Calu3 (cell line): ENCODE results near the gene UBXN1. TPM values are rescaled to one million over a fixed set of nuclear protein-coding genes. Genes with fewer than 3 reads are reported as not detected.

Source experiments
- BruUV-seq: library from RNA; stranded (reverse); fragments of 400-500 nt; replicated peaks from 2 replicates; lab custom pipeline; 2021; lab: Mats Ljungman, UMichigan
- CTCF ChIA-PET: fragments of 300-600 bp; sonication (Branson Sonifier 250); formaldehyde crosslinking; loops from one replicate; lab custom pipeline; 2022; ENCODE audit warnings: antibody characterized with exemption; lab: Charles Lee
- DNase-seq: peaks from one replicate; pipeline ENCODE4 v3.0.0; 2022
- H3K27ac Mint-ChIP-seq: one replicate; pipeline ENCODE4 v1.8.0; 2022; ENCODE audit warnings: mixed read lengths; ENCODE audit not compliant: unreplicated experiment
- H3K27me3 Mint-ChIP-seq: one replicate; pipeline ENCODE4 v1.8.0; 2022; ENCODE audit warnings: mixed read lengths; ENCODE audit not compliant: unreplicated experiment
- H3K36me3 Mint-ChIP-seq: one replicate; pipeline ENCODE4 v1.8.0; 2022; ENCODE audit warnings: mild to moderate bottlenecking, moderate library complexity, mixed read lengths; ENCODE audit not compliant: insufficient read depth, unreplicated experiment
- H3K4me1 Mint-ChIP-seq: one replicate; pipeline ENCODE4 v1.8.0; 2022; ENCODE audit warnings: mild to moderate bottlenecking, low read depth, mixed read lengths; ENCODE audit not compliant: unreplicated experiment
- H3K4me3 Mint-ChIP-seq: one replicate; pipeline ENCODE4 v1.8.0; 2022; ENCODE audit warnings: mild to moderate bottlenecking, low read depth, moderate library complexity, mixed read lengths; ENCODE audit not compliant: unreplicated experiment
- H3K9me3 Mint-ChIP-seq: one replicate; pipeline ENCODE4 v1.8.0; 2022; ENCODE audit warnings: low read depth, mixed read lengths; ENCODE audit not compliant: unreplicated experiment
- CTCF ChIP-seq: fragments of 200-600 bp; IDR thresholded peaks from one replicate; pipeline ENCODE4 v1.8.0; 2022; ENCODE audit warnings: antibody characterized with exemption; ENCODE audit not compliant: unreplicated experiment
- intact Hi-C: fragments of 100-400 bp; cut with micrococcal nuclease; formaldehyde crosslinking; loops from one replicate; pipeline ENCODE4 v1.10.0; 2022; ENCODE audit not compliant: unreplicated experiment
- total RNA-seq: library from RNA; stranded (reverse); gene quantifications from 2 replicates; pipeline ENCODE4 v1.2.3, GENCODE V29; 2022

UBXN1 gene
- total RNA-seq, 1 experiment from 2014 or later: 91.9 TPM

GRCh38 chr11:62627713-62628112 lies 51.2 kb downstream of the UBXN1 start:
- no peak overlapping the region for H3K27ac Mint-ChIP-seq
- no peak for TF ChIP-seq CTCF
- no peaks in the 10 kb centered on the region for H3K4me1 Mint-ChIP-seq
- intact Hi-C loops: no loop called here
- no TSS peak for BruUV-seq
- CTCF ChIA-PET: interaction anchor here (1.4 kb wide), 1 partner anchor 26 kb away, joined by 3 read pairs; the partner anchor contains the start of gene MTA2
- no peaks in the 10 kb centered on the region for H3K27me3 Mint-ChIP-seq
- no peak for DNase-seq
- H3K36me3 Mint-ChIP-seq: peaks cover 85% of the 10 kb centered on the region
- no peak overlapping the region for H3K4me3 Mint-ChIP-seq
- H3K9me3 Mint-ChIP-seq: no peaks in the 10 kb centered on the region

Other genes with a start within 250 kb of the UBXN1 start
- gene AHNAK, start 132.3 kb downstream of the UBXN1 start, total RNA-seq: 246 and 253 TPM in 2 replicates
- 970 and 1,189 TPM in 2 replicates for gene EEF1G, start 105.2 kb downstream of the UBXN1 start, total RNA-seq
- 21.9 and 26.3 TPM in 2 replicates for gene TUT1, start 87.5 kb downstream of the UBXN1 start, total RNA-seq
- gene MTA2, start 77.2 kb downstream of the UBXN1 start, total RNA-seq: 90.4 and 97.2 TPM in 2 replicates
- 43.3 and 51.4 TPM in 2 replicates for gene EML3, start 66.3 kb downstream of the UBXN1 start, total RNA-seq
- 1.6 and 2.6 TPM in 2 replicates for gene ROM1, start 65.8 kb downstream of the UBXN1 start, total RNA-seq
- 31.5 and 32.7 TPM in 2 replicates for gene B3GAT3, start 57.1 kb downstream of the UBXN1 start, total RNA-seq
- 356 and 377 TPM in 2 replicates for gene GANAB, start 32.5 kb downstream of the UBXN1 start, total RNA-seq
- gene INTS5, start 25.8 kb downstream of the UBXN1 start, total RNA-seq: 21.4 and 26.0 TPM in 2 replicates
- gene C11orf98, start 13.9 kb downstream of the UBXN1 start, total RNA-seq: 61.7 and 67.4 TPM in 2 replicates
- gene CSKMT, start 13.8 kb downstream of the UBXN1 start, total RNA-seq: 17.7 and 23.1 TPM in 2 replicates
- 10.4 and 11.4 TPM in 2 replicates for gene UQCC3, start 7.4 kb downstream of the UBXN1 start, total RNA-seq
- gene LBHD1, start 6.8 kb downstream of the UBXN1 start, total RNA-seq: 16.4 and 21.3 TPM in 2 replicates
- 0.71 and 1.5 TPM in 2 replicates for gene LRRN4CL, start 10.5 kb upstream of the UBXN1 start, total RNA-seq
- 71.5 and 88.0 TPM in 2 replicates for gene BSCL2, start 28.4 kb upstream of the UBXN1 start, total RNA-seq
- gene GNG3, start 28.6 kb upstream of the UBXN1 start, total RNA-seq: not detected in 2 replicates
- 52.6 and 52.7 TPM in 2 replicates for gene HNRNPUL2, start 48.4 kb upstream of the UBXN1 start, total RNA-seq
- 35.5 and 36.7 TPM in 2 replicates for gene TTC9C, start 49.4 kb upstream of the UBXN1 start, total RNA-seq
- 9.7 and 10.6 TPM in 2 replicates for gene ZBTB3, start 75.1 kb upstream of the UBXN1 start, total RNA-seq
- gene POLR2G, start 82.5 kb upstream of the UBXN1 start, total RNA-seq: 83.4 and 86.9 TPM in 2 replicates
- gene TAF6L, start 92.3 kb upstream of the UBXN1 start, total RNA-seq: 26.0 and 28.9 TPM in 2 replicates
- gene TMEM179B, start 108.3 kb upstream of the UBXN1 start, total RNA-seq: 65.6 and 72.3 TPM in 2 replicates
- 19.4 and 20.5 TPM in 2 replicates for gene TMEM223, start 112.9 kb upstream of the UBXN1 start, total RNA-seq
- 48.0 and 51.6 TPM in 2 replicates for gene NXF1, start 126.4 kb upstream of the UBXN1 start, total RNA-seq
- 38.3 and 39.2 TPM in 2 replicates for gene STX5, start 153.0 kb upstream of the UBXN1 start, total RNA-seq
- gene TEX54, start 153.8 kb upstream of the UBXN1 start, total RNA-seq: not detected in 2 replicates
- 87.7 and 97.4 TPM in 2 replicates for gene WDR74, start 160.5 kb upstream of the UBXN1 start, total RNA-seq
- gene SLC3A2, start 201.8 kb upstream of the UBXN1 start, total RNA-seq: 410 and 444 TPM in 2 replicates
- gene CHRM1, start 242.3 kb upstream of the UBXN1 start, total RNA-seq: not detected in 2 replicates